T-helper 1 cell (primary cell): ENCODE measurements around the gene SUSD6.
"Not testable (repeated sequence)": the region's sequence is repeated elsewhere in the genome, so short reads cannot be mapped to it uniquely, and the experiment has no call there.

ENCODE experiments used
- DNase-seq, 5 donors: peaks; one replicate each; pipeline ENCODE4 v3.0.0-alpha.2; 2012 to 2020

Gene SUSD6

DNA sequence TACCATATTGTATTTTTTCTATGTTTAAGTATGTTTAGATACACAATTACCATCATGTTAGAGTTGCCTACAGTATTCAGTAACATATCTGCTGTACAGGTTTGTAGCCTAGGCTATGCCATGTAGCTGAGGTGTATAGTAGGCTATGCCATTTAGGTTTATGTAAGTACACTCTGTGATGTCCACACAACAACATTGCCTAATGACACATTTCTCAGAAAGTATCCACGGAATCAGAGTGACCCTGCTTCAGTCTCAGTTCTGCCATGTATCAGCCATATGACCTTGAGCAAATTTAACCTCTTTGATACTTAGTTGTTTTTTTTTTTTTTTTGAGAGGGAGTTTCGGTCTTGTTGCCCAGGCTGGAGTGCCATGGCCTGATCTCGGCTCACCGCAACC is 12.7 kb downstream of the SUSD6 start:
- DNase-seq: no peak

DNA sequence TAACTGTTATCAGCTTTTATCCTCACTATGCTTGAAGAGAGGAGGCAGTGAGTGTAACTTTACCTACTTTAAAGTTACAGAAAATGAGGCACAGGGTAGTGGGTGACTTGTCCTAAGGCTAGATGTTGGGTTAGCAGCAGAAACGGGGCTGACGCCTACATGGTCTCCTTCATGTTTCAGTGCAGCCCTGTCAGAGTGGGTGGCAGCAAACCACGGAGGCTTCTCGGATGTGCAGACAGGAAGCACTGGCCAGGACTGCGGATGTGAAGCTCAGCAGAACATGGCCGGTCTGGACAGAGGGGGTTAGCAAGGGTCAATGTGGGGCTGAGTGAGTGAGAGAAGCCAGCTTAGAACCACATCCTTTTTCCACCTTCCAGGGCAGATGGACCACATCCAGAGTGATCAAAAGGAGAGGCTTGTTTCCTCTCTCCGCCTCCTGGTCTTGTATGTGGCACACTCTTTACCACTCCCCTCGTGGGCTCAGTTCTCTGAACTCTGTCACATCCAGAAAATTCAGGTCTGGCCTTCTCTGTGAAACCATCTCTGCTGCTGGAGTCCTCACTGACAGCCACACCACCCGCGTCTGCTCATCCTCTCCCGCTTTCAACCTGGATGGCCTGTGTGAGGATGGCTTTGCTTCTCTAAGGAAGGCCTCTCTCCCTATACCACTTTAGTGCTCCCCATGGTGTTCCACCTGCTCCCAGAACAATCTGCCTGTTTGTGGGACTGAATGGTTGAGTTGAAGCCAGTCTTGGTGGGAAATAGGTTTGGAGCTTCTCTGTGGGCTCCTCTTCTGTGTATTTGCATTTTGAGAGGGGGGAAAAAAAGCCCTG is 14.1 kb downstream of the SUSD6 start:
- DNase-seq: peak; percentile 38 to 87 (median 51)

DNA sequence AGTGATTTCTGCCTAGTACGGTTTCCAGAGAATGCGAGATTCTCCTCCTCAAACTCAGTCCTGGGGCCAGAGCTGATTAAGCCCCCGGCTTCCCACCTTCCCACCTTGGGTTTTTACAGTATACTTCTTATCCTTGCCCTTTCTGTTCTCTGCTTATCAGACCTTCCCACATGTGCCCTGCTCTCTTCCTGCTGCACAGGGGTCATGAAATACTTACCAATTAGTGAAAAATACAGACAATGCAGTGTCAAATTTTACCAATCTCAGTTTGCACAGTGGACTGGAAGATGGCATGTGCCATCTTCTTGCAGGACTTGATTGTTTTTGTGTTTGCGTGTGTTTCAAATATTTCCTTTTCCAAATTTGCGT is 14.7 kb downstream of the SUSD6 start:
- no peak for DNase-seq

DNA sequence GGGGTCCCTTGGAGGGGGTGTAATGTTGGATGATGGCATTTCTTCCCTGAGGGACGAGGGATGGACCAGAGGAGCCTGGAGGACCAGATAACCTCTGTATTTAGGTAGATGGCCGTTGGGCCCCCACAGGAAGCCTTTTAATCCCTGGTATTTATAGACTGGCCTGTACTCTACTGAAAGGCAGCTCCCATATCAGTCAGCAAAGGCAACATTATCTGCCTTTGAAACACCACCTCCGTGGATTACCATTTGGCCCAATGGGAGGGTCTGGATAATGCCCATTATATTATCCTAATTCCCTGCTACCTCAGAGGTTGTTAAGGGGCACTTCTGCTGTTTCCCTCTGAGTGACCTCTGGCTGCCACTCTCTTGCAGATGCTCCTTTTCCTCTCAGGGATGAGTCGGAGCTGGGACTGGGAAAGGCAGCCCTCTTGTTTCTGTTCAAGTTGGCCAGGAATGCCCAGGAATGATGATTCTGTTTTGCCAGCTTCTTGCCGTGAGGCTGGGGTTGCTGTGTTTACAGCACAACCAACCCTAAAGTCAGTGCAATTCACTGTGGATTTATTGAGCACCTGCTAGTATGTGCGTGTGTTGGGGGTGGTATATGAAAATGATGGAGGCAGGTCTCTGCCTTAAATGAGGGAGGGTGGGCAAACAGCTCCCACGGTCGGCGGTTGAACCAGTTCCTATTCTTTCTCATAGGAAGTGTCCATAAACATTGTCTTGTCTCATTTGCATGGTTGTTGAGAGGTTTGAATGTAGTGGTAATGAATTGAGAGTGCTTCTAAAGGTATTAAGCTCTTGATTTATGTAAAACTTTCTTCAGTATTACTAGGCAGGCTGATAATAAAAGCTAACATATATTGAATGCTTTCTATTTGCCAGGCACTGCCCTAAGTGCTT is 18.1 kb downstream of the SUSD6 start:
- DNase-seq: peak in 1 of 5 donors; percentile 42

DNA sequence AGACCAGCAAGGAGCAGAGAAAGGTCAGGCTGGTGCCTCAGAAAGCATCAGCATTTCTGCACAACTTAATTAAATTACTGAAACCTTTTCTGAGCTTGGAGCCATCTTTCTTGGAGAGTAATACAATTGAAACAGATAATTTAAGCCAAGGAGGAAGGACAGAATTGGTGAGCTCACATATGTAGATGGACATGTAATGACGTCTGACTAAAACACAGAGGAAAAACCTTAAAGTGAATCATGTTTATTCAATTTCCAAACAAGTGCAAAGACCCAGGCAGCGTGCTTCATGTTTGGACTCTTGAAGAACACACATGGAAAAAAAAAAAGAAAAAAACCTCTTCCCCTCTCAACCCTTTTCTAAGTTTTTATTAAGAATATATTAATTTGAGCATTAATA is 19.0 kb downstream of the SUSD6 start:
- no peak for DNase-seq

DNA sequence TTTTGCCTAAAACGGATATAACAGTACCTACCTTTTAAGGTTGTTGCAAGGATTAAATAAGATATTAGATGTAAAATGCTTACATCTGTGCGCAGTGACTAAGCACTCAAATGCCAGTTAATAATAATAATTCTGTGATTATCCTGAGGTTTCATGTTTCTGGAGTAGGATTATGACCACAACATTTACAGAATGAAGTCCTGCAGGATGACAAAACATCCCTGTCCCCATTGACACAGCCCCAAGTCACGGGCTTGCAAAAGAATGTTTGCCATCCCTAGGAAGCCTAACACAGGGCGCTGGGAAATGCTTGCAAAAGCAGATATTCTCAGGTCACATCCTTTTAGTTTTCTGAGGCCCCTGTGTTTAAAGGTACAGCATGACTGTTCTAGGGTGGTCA is 20.1 kb downstream of the SUSD6 start:
- DNase-seq: no peak

DNA sequence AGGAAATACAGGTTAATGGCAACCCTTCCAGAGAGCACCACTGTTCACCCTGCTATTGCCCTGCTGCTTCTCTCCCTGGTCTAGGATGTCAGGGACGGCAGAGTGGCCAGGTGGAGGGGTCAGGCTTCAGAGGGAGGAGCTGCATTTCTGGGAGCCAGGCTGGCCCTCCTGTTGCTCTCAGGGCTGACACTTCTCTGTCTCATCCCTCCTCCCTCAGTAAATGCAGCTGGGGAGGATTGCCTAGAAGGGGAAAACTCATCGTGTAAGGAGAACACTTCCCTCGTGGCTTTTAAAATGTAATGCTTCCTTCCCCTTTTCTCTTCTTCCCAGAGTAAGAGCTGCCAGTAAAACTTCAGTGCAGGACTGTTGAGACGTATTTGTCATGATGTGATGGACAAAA is 20.8 kb downstream of the SUSD6 start:
- DNase-seq: no peak

DNA sequence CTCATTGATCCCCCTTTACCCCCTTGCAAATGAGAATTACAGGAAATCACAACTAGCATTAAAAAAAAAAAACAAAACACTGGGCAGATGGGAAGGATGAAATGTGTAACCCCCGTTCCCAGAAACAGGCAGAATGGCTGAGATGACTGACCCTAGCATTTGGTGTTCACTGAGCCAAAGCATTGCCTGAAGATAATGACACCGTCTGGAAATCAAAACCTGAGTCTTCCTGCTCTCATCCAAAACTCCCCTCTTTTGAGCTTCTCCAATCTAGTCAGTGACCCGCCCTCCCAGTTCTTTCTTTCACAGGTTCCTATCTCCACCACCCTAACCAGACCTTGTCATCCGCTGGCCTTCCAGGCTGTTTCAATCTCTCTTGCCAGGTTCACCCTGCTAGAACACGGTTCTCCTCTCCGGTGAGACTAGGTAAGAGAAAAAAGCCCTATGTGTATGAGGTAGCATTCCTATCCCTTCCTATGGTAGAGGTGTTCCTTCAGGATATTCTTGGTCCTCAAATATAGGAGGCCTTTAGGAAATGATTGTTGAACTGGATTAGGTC is 21.3 kb downstream of the SUSD6 start:
- no peak for DNase-seq

DNA sequence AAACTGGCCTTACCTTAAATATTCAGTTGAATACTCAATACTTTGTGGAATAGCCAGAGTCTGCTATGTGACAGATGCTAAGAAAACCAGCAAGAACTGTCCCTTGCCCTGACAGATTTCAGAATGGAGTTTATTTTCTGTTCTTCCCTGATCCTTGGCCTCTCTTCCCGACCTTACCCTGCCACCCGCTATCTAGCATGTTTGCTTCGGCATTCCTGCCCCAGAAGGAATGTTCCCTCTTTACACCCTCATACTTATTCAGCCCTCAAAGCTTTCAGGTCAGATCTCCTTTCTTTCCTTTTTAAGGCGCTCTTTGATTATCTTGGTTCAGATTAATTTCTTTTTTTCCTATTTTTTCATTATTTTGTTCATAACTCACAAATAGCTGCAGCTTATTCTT is 21.8 kb downstream of the SUSD6 start:
- no peak for DNase-seq

DNA sequence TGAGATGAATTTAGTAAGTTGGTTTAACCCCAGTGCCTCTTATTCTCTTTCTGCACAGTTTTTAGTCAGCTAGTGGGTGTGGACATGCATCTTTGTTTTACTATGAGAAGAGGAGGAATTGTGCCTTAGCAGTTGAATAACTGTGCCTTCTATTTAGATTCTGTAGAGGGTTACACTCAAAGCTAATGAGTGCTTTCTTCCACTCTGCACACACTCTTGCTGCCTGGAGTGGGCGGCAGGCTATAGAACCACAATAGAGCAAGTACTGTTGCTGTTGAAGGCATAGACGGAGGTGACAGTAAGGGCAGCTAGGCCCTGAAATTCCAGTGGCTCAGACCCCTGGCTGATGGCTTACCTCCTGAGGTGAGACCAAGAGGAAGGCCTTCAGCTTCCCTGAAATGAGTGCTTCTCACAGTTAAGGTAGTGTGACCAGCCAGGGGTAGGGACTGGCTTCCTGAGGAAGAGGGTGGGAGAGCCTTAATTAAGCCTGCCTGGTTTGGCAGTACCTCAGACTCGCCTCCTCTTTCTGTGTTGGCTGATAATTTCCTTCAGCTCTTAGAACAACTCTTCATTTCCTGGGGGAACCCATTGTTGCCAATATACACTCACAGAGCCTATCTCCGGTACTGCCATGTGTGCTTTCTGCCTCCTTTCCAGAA is 24.7 kb downstream of the SUSD6 start:
- DNase-seq: no peak

DNA sequence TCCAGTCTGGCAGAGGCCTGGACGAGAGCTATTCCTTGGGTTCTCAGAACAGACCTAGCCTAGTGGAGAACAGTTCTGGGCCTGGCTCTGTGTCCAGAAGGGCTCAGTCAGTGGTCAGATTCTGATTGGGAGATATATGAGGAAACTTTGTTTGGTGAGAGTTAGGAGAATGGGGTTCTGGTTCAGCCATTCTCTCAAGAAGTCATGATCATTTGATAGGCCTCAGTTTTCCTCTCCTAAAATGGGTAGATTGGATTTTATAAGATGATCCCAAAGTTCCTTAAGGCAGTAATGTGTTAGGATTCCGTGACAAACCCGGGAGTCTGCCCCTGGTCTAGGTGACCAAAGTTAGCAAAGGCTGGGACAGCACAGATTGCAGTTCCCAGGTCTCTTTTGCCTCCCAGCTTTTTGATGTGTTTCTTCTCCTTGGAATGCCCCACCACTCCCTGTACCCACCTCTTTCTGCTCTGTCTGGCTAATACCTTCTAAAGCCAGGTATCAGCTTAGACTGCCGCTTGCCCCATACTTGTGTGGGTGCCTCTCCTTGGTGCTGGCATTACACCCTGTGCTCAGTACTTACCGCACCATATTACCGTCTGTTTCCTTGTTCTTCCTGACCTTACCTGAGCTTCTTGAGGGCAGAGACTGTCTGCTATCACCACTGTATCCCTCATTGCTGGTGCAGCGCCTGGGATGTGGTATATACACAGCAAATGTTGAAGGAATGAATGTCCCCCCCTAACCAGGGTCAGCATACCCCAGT is 25.5 kb downstream of the SUSD6 start:
- no peak for DNase-seq

DNA sequence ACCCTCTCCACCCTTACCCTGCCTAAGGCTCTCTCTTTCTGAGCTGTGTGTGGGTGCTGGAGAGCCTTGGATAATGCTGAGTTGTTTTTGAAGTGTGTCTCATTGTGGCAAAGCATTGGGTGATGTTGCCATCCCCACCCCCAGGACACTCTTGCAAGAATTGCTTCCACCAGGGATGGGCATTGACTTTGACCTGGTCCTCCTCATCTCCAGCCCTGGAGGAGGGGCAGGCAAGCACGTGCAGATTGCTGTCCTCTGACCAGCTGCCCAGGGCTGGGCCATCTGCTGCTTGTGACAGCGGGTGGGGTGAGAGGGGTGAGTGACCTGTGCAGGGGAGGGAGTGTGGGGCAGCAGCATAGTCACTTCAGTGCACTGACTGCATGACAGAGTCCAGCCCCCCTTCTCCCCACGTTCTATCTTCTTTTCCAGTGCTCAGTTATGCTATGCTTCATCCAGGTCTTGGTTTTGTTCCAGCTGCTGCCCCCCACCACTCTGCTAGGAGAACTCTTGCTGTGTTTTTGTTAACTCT is 26.2 kb downstream of the SUSD6 start:
- DNase-seq: no peak

DNA sequence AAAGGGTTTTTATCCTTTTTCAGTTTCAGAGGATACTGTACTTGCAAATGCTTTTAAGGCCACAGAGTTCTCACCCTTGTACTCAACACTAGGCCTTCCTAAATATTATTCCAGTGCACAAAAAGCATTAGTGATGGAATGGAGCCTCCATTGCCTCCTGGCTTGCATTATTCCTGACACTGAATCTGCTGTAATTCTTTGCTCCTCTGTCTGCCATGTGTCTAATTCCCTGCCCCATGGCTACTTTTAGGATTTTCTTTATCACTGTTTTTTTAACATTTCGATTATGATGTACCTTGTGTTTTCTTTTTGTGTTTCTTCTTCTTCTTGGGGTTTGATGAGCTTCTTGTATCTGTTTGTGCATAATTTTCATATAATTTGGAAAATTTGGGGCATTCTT is 29.5 kb downstream of the SUSD6 start:
- no peak for DNase-seq

DNA sequence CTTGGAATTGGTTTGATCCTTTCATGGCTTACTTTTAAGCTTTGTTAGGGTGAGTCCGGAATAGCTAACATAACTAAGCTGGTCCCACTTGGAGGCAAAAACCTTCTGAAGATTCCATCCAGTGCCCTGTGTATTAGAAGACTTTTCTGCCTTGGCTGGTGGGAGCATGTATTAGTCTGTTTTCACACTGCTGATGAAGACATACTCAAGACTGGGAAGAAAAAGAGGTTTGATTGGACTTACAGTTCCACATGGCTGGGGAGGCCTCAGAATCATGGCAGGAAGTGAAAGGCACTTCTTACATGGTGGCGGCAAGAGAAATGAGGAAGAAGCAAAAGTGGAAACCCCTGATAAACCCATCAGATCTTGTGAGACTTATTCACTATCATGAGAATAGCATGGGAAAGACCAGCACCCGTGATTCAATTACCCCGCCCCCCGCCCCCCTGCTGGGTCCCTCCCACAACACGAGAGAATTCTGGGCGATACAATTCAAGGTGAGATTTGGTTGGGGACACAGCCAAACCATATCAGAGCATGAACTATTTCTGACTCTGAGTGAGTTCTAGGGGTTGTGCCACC is 30.9 kb downstream of the SUSD6 start:
- DNase-seq: not testable (repeated sequence)

DNA sequence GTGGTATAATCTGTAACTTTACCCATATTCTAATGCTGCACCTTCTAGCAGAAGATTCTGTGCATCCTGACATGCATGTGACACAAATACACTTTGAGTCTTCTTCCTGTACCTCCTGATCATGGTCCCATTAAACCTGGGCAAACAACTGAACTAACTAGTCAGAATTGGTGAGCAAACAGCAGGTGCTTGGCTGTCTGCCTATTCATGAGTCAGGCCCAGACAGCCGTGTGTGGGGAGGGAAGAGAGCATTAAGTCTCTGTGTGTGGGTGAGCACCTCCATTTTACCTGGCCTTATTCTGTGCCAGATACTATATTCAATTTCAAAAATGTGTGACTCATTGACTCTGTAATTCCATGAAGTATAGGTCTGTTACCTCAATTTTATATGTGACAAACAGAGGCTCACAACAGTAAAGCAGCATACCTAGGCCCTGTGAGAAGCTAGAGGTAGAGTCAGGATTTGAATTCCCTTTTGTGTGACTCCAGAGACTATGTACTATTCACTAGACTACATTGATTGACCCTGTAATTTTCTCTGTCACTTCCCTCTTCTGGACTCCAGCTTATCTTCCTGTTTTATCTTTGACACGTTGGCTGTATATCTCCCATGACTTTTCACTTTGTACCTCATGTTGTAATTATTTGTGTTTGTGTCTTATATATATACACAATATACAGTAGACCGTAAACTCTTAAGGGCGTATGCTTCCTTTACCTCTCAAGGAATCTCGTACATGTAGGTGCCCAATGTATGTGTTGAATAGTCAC is 32.2 kb downstream of the SUSD6 start:
- peak in 1 of 5 donors; percentile 25 for DNase-seq

DNA sequence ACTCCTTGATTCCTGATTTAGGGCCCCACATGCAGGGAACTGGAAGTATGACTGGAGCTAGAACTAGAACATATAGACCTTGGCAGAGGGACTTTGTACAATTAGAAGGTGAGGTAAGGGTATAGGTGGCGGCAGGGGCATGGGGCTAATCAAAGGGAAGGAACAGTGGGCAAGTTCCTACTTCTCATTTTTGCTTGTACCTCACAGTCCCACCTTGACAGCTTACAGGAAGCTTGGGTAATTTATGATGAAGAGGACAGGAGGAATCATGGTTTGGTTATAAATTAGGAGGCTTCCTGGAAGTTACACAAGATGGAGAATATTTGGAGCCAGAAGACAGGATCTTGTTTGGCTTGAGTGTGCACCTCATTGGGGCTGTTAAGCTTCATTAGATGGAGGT is 33.4 kb downstream of the SUSD6 start:
- DNase-seq: no peak

DNA sequence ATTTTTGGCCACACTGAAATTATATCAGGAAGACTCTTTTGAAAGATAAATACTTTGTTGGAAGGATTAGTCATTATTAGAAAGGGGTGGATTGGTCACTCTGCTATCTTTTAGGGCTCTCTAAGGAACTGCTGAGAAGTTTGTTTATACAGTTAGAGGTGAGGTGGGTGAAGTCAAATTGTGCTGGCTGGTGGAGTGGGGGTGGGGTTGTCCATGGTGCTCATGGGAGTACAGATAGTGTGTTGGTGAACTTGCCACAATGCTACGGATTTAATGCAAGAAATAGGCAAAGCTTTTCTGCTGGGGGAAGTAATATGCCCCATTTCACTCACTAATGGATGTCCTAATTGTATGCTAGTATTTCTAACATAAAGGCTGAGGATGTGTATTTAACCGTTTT is 35.8 kb downstream of the SUSD6 start:
- no peak for DNase-seq

DNA sequence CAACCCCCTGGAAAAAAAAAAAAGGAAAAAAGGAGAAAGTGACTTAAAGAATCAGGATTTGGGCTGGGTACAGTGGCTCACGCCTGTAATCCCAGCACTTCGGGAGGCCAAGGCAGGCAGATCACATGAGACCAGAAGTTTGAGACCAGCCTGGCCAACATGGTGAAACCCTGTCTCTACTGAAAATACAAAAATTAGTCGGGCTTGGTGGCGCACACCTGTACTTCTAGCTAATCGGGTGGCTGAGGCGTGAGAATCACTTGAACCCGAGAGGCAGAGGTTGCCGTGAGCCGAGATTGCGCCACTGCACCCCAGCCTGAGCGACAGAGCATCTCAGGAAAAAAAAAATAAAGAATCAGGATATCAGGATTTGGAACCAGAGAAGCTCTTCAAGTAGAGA is 36.2 kb downstream of the SUSD6 start:
- DNase-seq: not testable (repeated sequence)

DNA sequence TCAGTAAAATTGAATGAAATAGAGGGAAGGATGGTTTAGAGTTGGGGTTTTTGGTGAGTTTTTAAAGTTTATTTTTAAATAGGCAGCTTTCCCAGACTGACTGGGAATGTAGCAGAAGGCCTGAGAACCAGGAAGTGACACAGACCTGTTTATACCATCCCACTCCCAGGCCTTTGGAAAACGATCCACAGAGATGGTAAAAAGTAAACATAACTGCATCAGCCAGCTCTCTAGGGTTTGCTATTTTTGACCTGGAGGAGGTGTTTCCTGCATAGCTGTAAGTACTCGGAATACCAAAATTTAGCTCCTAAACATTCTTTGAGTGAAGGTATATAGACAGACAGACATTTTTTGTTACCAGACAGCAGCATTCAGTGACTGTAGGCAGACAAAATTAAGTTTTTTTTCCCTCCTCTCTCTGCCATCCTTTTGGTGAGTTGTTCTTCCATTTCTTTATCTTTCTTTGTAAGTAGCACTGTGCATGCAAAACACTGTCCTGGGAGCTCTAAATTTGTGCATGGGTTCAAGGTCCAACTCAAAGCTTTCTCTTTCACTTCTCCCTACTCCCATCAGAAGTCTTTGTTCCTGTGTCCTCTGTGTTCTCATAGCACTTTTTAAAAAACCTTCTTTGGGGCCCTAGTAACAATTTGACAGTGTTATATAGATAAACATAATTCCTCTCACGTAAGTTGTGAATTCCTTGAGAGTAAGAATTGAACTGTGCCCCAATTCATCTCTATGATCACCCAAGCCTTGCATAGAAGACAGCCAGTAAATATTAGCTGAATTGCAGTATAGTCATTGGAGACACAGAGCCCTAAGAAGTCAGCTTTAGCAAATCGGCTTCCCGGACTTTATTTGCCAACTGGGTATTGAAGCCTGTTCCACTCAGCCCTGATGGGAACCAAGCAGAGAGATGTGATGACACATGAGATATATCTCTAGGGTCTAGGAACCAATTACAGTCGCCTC is 37.4 kb downstream of the SUSD6 start:
- no peak for DNase-seq

DNA sequence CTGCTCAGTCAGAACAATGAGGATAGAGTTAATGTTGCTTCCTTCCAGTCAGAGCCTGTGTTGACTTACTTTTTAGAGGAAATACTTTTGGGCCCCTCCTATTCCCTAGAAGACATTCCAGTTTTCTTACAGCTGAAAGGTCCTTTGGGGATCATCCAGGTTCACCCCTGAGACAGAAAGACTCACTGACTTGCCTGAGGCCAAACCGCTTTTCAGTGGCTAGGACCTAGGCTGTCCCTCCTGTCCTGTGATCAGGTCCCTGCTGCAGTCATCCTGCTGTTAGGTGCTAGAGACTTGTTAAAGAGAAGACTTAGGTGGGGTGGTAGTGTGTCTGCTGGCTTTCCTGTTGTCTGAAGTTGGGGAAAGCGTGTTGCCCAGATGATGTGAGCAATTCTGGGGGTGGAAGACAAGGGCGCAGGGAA is 39.6 kb downstream of the SUSD6 start:
- DNase-seq: no peak
